Tibial nerve (tissue), 4 donors: Measurements from ENCODE around the gene CDH4.

Experiments used
- EP300 ChIP-seq, 2 donors: sonication (generic); formaldehyde crosslinking; IDR thresholded peaks; one replicate each; pipeline ENCODE4 v1.6.1; 2017; ENCODE audit warnings: antibody characterized with exemption in 2 of 2, mild to moderate bottlenecking in 1 of 2
- TF ChIP-seq, protein P1 (sequence below), 5 experiments: fragments of 200-600 bp in 3 of 5; fragments of 450-650 bp in 2 of 5; sonication (generic) in 3 of 5; IDR thresholded peaks; one replicate each; pipeline ENCODE4 v1.5.1; 2016 to 2019; ENCODE audit warnings: antibody characterized with exemption in 5 of 5, mild to moderate bottlenecking in 3 of 5, moderate library complexity in 2 of 5

DNA sequence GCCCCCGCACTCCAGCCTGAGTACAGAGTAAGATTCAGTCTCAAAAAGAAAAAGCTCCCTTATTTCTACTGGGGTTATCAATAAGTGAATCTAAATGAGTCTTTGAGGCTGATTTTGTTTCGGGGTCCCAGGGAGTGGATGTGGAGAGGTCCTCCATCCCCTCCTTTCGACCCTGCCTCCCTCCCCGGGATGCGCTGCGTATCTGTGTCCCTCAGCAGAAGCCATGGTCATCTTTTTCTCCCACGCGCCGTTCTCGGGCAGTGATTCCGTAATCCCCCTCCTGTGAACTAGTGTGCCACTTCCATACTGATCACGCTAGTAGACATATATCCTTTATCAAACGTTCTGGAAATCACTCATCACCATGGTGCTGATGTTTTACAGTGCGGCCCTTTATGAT is 152.9 kb downstream of the CDH4 start:
- TF ChIP-seq, protein P1, sequence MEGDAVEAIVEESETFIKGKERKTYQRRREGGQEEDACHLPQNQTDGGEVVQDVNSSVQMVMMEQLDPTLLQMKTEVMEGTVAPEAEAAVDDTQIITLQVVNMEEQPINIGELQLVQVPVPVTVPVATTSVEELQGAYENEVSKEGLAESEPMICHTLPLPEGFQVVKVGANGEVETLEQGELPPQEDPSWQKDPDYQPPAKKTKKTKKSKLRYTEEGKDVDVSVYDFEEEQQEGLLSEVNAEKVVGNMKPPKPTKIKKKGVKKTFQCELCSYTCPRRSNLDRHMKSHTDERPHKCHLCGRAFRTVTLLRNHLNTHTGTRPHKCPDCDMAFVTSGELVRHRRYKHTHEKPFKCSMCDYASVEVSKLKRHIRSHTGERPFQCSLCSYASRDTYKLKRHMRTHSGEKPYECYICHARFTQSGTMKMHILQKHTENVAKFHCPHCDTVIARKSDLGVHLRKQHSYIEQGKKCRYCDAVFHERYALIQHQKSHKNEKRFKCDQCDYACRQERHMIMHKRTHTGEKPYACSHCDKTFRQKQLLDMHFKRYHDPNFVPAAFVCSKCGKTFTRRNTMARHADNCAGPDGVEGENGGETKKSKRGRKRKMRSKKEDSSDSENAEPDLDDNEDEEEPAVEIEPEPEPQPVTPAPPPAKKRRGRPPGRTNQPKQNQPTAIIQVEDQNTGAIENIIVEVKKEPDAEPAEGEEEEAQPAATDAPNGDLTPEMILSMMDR (IDR thresholded peaks at IDR 0.05) = no peak
- no peak for TF ChIP-seq EP300 (IDR thresholded peaks at IDR 0.05)
